Kidney epithelial cell (primary cell): Measurements from ENCODE around the gene HOXB6. TPM values are rescaled to one million over a fixed set of nuclear protein-coding genes. Genes with fewer than 3 reads are reported as not detected.

Source experiments
- DNase-seq: peaks from one replicate; pipeline ENCODE4 v3.0.0-alpha.2; 2010; ENCODE audit warnings: low read depth
- H3K27me3 ChIP-seq: 2 replicates; pipeline ENCODE4 v1.6.0; 2011; ENCODE audit warnings: low read length; ENCODE audit not compliant: control insufficient read depth, insufficient read depth
- H3K36me3 ChIP-seq: 2 replicates; pipeline ENCODE4 v1.5.1; 2011; ENCODE audit warnings: low read length; ENCODE audit not compliant: control insufficient read depth, insufficient read depth
- H3K4me3 ChIP-seq: 2 replicates; pipeline ENCODE4 v1.5.1; 2011; ENCODE audit warnings: low read depth, mild to moderate bottlenecking, control low read depth, low read length
- total RNA-seq: library from RNA; depleted of rRNA; stranded (reverse); fragments of >200 nt; gene quantifications from 2 replicates; pipeline ENCODE4 v1.2.3, GENCODE V29; 2015
- TF ChIP-seq, protein P1 (sequence below): IDR thresholded peaks from 2 replicates; pipeline ENCODE4 v1.5.1; 2011; ENCODE audit warnings: mild to moderate bottlenecking, moderate library complexity, low read length, control low read depth, inconsistent platforms; ENCODE audit not compliant: insufficient read depth, poor library complexity, severe bottlenecking

HOXB6 gene
- total RNA-seq, 1 donor from 2014 or later, result 30.7 TPM

DNA sequence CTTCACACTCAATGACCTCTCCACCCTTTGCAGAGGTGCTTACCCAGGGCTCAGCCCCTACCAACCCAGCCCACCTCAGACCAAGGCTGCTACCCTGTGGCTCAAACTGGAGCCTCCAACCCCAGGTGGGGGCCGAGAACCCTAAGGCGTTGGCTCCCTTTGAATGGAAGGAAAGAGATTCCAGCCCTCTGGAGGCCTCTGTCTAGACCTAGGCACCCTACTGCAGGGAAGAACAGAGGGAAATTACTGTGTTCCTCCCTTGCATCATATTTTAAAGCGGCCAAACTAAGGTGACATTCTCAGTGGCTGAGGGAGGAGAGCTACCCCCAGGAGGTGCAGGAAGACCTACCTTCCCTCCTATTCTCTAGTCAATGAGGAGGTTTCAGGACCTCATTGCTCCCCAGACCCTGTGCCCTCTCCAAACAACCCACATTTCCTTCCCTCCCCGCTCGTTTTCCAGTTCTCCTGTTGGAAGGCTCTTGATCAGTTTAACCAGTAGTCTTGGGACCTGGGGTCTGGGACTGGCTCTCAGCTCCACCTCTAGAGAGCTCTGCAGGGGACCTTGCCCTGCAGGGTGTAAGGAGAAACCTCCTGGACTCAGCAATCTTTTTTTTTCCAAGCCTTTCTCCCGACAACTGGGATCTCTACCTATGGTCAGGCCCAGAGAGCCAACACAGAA is 15.8 kb upstream of the HOXB6 start:
- DNase-seq, result no peak
- peak overlapping the region; percentile 39 for H3K4me3 ChIP-seq
- H3K36me3 ChIP-seq, result no peaks in the 10 kb centered on the region
- peaks cover 6% of the 10 kb centered on the region for H3K27me3 ChIP-seq
- TF ChIP-seq, protein P1, sequence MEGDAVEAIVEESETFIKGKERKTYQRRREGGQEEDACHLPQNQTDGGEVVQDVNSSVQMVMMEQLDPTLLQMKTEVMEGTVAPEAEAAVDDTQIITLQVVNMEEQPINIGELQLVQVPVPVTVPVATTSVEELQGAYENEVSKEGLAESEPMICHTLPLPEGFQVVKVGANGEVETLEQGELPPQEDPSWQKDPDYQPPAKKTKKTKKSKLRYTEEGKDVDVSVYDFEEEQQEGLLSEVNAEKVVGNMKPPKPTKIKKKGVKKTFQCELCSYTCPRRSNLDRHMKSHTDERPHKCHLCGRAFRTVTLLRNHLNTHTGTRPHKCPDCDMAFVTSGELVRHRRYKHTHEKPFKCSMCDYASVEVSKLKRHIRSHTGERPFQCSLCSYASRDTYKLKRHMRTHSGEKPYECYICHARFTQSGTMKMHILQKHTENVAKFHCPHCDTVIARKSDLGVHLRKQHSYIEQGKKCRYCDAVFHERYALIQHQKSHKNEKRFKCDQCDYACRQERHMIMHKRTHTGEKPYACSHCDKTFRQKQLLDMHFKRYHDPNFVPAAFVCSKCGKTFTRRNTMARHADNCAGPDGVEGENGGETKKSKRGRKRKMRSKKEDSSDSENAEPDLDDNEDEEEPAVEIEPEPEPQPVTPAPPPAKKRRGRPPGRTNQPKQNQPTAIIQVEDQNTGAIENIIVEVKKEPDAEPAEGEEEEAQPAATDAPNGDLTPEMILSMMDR, result no peak

DNA sequence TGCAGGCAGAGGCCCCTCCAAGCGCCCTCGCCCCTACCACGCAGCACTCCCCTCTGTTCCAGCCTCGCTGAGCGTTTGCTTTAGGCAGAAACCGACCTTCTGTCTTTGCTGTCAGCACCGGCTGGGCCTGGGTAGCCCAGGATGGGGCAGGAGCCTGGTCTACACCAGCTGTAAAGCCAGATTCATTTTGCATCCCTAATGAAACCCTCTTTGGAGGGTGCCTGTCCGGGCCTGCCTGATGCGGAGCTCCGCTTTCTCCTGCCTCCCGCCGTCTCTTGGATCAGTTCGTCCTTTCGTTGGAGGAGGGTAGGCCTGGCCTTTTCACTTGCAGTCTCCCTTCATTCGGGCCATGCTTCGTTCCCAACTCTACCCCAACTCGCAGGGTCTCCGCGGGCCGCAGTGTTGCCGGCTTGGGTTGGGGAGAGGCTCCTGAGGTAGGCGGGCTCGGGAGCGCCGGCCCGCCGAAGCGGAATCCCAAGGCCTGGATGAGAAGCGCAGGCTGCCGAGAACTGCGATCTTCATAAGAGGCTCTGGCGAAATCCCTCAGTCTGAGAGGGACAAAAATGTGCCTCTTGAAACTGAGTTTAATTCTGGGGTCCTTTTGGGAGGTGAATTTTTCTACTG is 15.2 kb upstream of the HOXB6 start:
- Histone ChIP-seq H3K27me3 (peaks cover 6% of the 10 kb centered on the region), H3K36me3 (no peaks in the 10 kb centered on the region), H3K4me3 (peak overlapping the region; percentile 39)
- TF ChIP-seq, protein P1, result no peak
- no peak for DNase-seq

DNA sequence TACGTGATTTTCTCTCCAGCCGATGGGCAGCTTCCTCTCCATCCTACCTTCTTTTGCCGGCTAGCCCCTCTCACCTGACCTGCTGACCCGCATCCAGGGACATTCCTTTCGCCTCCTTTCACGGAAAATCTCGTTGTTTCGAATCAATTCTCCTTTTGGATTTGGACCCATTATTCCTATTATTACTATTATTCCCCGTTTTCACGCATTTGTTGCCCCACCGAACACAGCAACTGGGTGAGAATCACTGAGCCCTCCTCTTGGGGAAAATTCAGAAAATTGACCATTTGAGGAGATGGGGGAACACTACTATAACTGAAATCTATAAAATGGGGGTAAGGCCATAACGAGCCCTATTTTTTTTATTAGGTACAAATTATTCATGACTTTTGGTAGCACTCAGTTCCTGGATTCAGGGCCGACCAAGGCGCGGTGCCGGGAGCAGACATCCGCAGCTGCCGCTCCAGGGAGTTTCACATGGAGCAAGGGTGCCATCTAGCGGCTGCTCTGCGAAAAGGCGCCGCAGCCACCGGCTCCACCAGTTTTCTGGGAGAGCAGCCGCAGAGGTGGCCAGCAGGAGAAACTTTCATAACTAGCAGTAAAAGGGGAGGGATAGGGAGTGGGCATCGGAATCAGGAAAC is 13.6 kb upstream of the HOXB6 start:
- TF ChIP-seq, protein P1, result peak; percentile 90
- H3K4me3 ChIP-seq, result peak overlapping the region; percentile 41
- H3K36me3 ChIP-seq, result no peaks in the 10 kb centered on the region
- no peak for DNase-seq
- H3K27me3 ChIP-seq, result peaks cover 6% of the 10 kb centered on the region

DNA sequence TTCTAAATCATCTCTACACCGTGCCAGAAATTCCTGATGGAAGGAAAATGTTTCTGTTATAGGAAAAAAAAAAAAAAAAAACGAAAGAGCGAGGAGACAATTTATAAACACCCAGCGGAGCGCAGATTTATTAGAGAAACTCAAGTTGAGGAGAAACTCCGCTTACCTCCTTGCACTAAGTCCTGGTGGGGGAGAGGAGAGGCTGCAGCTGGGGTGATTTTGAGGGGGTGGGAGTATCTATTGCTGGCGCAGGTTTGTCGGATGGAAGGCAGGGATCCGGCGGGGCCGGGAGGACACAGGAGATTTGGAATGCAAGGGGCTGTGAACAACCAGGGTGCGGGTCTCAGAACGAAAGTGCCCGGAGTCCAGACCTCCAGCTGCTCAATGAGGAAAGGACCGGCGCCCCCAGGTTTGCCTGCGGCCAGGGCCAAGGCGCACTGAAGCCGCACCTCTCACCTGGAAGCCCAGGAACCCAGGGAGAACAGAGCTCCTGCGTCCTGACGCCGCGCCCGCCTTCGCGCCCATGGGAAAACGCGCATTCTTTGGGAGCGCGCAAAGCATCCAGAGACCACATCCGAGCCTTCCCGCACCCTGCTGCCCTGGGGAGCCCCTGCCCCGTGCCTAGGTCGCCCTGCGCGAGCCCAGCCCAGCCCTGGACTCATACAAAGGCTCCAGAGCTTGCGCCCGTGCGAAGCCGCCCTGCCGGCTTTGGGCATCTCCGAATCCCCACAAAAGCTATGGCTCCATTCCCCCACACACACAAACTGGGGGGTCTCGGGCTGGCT is 12.9 kb upstream of the HOXB6 start:
- DNase-seq, result no peak
- Histone ChIP-seq H3K36me3 (no peaks in the 10 kb centered on the region), H3K4me3 (peak overlapping the region; percentile 41), H3K27me3 (peaks cover 6% of the 10 kb centered on the region)
- TF ChIP-seq, protein P1, result no peak

DNA sequence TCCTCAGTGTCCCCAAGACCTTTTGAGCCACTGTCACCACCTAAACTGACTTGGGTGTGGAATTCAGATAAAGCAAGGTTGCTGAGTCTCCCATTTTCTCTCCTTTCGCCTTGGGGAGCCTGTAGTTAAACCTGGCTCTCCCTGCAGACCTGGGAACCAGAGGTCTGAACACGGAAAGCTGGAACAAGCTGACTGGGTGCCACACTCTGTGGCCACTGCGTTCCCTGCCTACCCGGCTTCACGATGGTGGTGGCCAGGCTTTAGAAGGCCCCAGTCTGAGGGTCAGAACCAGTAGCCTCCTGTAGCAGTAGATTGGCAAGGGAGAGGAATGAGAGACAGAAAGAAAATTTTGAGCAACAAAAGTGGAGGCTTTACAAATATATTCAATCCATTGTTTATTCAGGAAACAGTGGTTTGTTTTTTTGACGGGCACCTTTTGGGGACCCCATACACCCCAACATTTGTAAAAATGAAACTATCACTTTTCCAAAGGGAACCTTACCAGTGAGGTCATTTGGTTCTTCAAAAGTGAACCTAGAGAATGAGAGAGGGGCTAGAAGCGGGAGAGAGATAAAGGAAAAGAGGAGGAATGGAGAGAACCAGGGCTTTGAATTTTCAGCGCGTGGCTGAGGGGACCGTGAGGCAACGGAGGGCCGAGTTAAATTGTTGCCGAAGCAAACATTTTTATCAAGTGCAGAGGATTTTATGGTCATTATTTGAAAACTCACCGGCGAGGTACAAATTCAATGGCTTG is 12.1 kb upstream of the HOXB6 start:
- Histone ChIP-seq H3K4me3 (peak overlapping the region; percentile 41), H3K36me3 (peaks cover under 1% of the 10 kb centered on the region), H3K27me3 (peaks cover 6% of the 10 kb centered on the region)
- no peak for DNase-seq
- TF ChIP-seq, protein P1, result no peak
